ENCODE measurements around the gene OTUB2. TPM values are rescaled to one million over a fixed set of nuclear protein-coding genes. Genes with fewer than 3 reads are reported as not detected.

OTUB2 gene
- total and polyA plus RNA-seq, 2 of the 8 experiments (the other 6 are each of a cell fraction or from before 2014, with no cell fraction given) = 2.2 to 4.2 TPM

DNA sequence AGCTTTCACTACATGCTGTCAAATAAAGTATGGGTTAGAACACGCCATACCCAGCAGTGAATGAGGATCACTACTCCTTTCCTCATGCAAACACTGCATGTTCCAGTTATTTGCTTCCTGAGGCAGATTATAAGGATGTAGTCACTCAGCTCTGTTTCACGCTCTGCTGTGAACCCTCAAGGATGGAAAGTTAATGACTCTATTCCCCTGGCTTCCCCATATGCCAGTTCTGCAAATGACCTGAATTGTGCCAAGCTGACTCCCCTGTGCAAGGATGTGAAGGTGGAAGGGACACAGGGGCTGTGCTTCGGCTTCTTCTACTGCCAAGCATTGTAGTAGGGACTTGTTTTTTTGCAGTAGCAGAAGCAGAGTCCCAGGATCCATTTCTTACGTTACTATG is 61.8 kb downstream of the OTUB2 start:
- FAIRE-seq (no peak), DNase-seq (ENCODE audit: low read depth in 1 of 2, low spot score in 2 of 2) (no peak)
- H3K56ac ChIP-seq (replicated peaks; ENCODE audit: insufficient read length, low read depth, low read length) = no peak overlapping the region
- no peak overlapping the region for H4K8ac ChIP-seq (ENCODE audit: extremely low read depth, insufficient read depth, low read length)
- H3K4me1 ChIP-seq (replicated peaks in 1 of 4; ENCODE audit: control insufficient read depth in 3 of 4, insufficient read depth in 4 of 4, low read length in 3 of 4) = no peaks in the 10 kb centered on the region
- ChIA-PET POLR2A (ENCODE audit: partially characterized antibody) (no interaction called here), CTCF (ENCODE audit: partially characterized antibody) (interaction anchor here (0.6 to 1.4 kb wide), 3 partner anchors 16 to 55 kb away, joined by 3 to 5 read pairs (median 4); no protein-coding TSS in a partner anchor)
- H2BK120ac ChIP-seq (replicated peaks; ENCODE audit: low read depth, low read length) = no peak overlapping the region
- 88% methylated on average over 4 of the region's 4 CpGs; no CpG with 5 or more reads in 1 of the 2 experiments for WGBS, 2 experiments (ENCODE audit: extremely low coverage in 1 of 2, insufficient coverage in 1 of 2, insufficient read length in 1 of 2, insufficient replicate concordance in 2 of 2, low coverage in 1 of 2, low lambda C conversion rate in 2 of 2, missing lambda C conversion rate in 1 of 2)
- H4K5ac ChIP-seq (ENCODE audit: insufficient read length, low read depth, low read length) = no peak overlapping the region
- H3K4ac ChIP-seq (replicated peaks; ENCODE audit: insufficient read length, low read depth, low read length) = no peak overlapping the region
- H2BK15ac ChIP-seq (ENCODE audit: low read length) = no peak overlapping the region
- no peak overlapping the region for H2BK12ac ChIP-seq (ENCODE audit: low read depth, low read length)
- H3K23ac ChIP-seq (ENCODE audit: insufficient read length) = no peak overlapping the region
- H3K4me3 ChIP-seq (ENCODE audit: extremely low read depth in 1 of 4, insufficient read depth in 2 of 4, low read depth in 3 of 4, low read length in 4 of 4) = no peak overlapping the region
- H3K27me3 ChIP-seq (replicated peaks in 1 of 4; ENCODE audit: control insufficient read depth in 3 of 4, extremely low read depth in 1 of 4, insufficient read depth in 3 of 4, low read length in 3 of 4) = no peaks in the 10 kb centered on the region
- H3K79me2 ChIP-seq (ENCODE audit: control insufficient read depth in 1 of 2, insufficient read depth in 2 of 2, low read length in 2 of 2) = no peaks in the 10 kb centered on the region
- H3K4me2 ChIP-seq (ENCODE audit: insufficient read depth in 1 of 2, low read depth in 2 of 2, low read length in 2 of 2) = no peak overlapping the region
- no peak overlapping the region for H2BK5ac ChIP-seq (ENCODE audit: low read depth, low read length)
- H2BK20ac ChIP-seq (ENCODE audit: low read length) = no peak overlapping the region
- H2AK5ac ChIP-seq (ENCODE audit: low read depth, low read length) = no peak overlapping the region
- no peaks in the 10 kb centered on the region for H3K23me2 ChIP-seq (ENCODE audit: low read depth, low read length)
- no peak overlapping the region for H3K27ac ChIP-seq (ENCODE audit: low read depth, low read length)
- H3K36me3 ChIP-seq (ENCODE audit: control insufficient read depth in 2 of 4, insufficient read depth in 4 of 4, low read length in 3 of 4) = no peaks in the 10 kb centered on the region
- H3K9ac ChIP-seq (replicated peaks in 1 of 4; ENCODE audit: extremely low read depth in 1 of 4, low read depth in 3 of 4, low read length in 3 of 4) = no peak overlapping the region
- no peak overlapping the region for H2AFZ ChIP-seq (ENCODE audit: low read length)
- no peaks in the 10 kb centered on the region for H3K9me3 ChIP-seq (ENCODE audit: insufficient read depth in 2 of 2, low read depth in 1 of 2, low read length in 1 of 2)
- no peak overlapping the region for H3K18ac ChIP-seq (ENCODE audit: extremely low read depth, low read length)
- no peaks in the 10 kb centered on the region for H3K79me1 ChIP-seq (ENCODE audit: low read depth, low read length)
- no peak overlapping the region for H4K91ac ChIP-seq (replicated peaks; ENCODE audit: insufficient read length, low read length)
- no peaks in the 10 kb centered on the region for H4K20me1 ChIP-seq (replicated peaks in 1 of 2; ENCODE audit: control insufficient read depth in 1 of 2, insufficient read depth in 2 of 2, low read length in 2 of 2)
- H3K14ac ChIP-seq (ENCODE audit: insufficient read length) = no peak overlapping the region
- TF ChIP-seq SAP30 (IDR thresholded peaks at IDR 0.05; ENCODE audit: insufficient read depth, insufficient replicate concordance, low read length) = no peak
- TF ChIP-seq SRF (IDR thresholded peaks at IDR 0.05; ENCODE audit: low read depth, low read length) = no peak
- no peak for TF ChIP-seq CBX5 (IDR thresholded peaks at IDR 0.05; ENCODE audit: low read depth, low read length)
- no peak for TF ChIP-seq HDAC2 (IDR thresholded peaks at IDR 0.05; ENCODE audit: borderline replicate concordance in 1 of 2, low read depth in 2 of 2, low read length in 2 of 2)
- TF ChIP-seq HDAC6 (IDR thresholded peaks at IDR 0.05; ENCODE audit: low read depth, low read length) = no peak
- no peak for TF ChIP-seq MAX (IDR thresholded peaks at IDR 0.05)
- no peak for TF ChIP-seq RXRA (IDR thresholded peaks at IDR 0.05; ENCODE audit: insufficient read depth, low read depth, low read length)
- TF ChIP-seq SP1 (IDR thresholded peaks at IDR 0.05; ENCODE audit: low read depth, low read length) = no peak
- TF ChIP-seq, protein P1, sequence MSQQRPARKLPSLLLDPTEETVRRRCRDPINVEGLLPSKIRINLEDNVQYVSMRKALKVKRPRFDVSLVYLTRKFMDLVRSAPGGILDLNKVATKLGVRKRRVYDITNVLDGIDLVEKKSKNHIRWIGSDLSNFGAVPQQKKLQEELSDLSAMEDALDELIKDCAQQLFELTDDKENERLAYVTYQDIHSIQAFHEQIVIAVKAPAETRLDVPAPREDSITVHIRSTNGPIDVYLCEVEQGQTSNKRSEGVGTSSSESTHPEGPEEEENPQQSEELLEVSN (IDR thresholded peaks at IDR 0.05) = no peak
- no peak for TF ChIP-seq SP2 (IDR thresholded peaks at IDR 0.05; ENCODE audit: low read length)
- no peak for TF ChIP-seq NANOG (IDR thresholded peaks at IDR 0.05; ENCODE audit: insufficient read depth, low read depth, low read length, poor library complexity, severe bottlenecking)
- TF ChIP-seq, protein P2, sequence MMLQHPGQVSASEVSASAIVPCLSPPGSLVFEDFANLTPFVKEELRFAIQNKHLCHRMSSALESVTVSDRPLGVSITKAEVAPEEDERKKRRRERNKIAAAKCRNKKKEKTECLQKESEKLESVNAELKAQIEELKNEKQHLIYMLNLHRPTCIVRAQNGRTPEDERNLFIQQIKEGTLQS (IDR thresholded peaks at IDR 0.05; ENCODE audit: insufficient read depth, low read depth, low read length) = no peak
- no peak for TF ChIP-seq PHF8 (conservative IDR thresholded peaks at IDR 0.05; ENCODE audit: low read depth, low read length)

All from H1 (cell line).